Activated B cell treated with CpG ODN at 0.5 μM for 24 hours (primary cell): ENCODE results near the gene ST6GAL2. TPM values are rescaled to one million over a fixed set of nuclear protein-coding genes. Genes with fewer than 3 reads are reported as not detected.

Source experiments
- ATAC-seq: fragments of 200-7000 bp; cut with Tn5 transposase; one replicate; pipeline ENCODE4 v1.10.0; 2021; ENCODE audit warnings: low read depth, mild to moderate bottlenecking, moderate library complexity
- CTCF ChIA-PET: fragments of 350-600 bp; sonication (Branson Sonifier 250); formaldehyde crosslinking; loops from one replicate; lab custom pipeline; 2021; ENCODE audit warnings: antibody characterized with exemption; lab: Charles Lee
- POLR2A ChIA-PET: fragments of 350-600 bp; sonication (Branson Sonifier 250); formaldehyde crosslinking; loops from one replicate; lab custom pipeline; 2021; ENCODE audit warnings: antibody characterized with exemption; lab: Charles Lee
- DNase-seq: peaks from one replicate; pipeline ENCODE4 v3.0.0; 2022
- H3K27ac Mint-ChIP-seq: one replicate; pipeline ENCODE4 v1.8.0; 2020; ENCODE audit warnings: mixed read lengths
- H3K27me3 Mint-ChIP-seq: one replicate; pipeline ENCODE4 v1.8.0; 2021; ENCODE audit warnings: mixed read lengths
- H3K36me3 Mint-ChIP-seq: one replicate; pipeline ENCODE4 v1.8.0; 2021; ENCODE audit warnings: low read depth, mixed read lengths
- H3K4me1 Mint-ChIP-seq: one replicate; pipeline ENCODE4 v1.8.0; 2021; ENCODE audit warnings: mixed read lengths
- H3K4me3 Mint-ChIP-seq: one replicate; pipeline ENCODE4 v1.8.0; 2020; ENCODE audit warnings: mild to moderate bottlenecking, mixed read lengths
- H3K9me3 Mint-ChIP-seq: one replicate; pipeline ENCODE4 v1.8.0; 2020; ENCODE audit warnings: mixed read lengths
- intact Hi-C: fragments of 100-400 bp; cut with micrococcal nuclease; formaldehyde crosslinking; loops from one replicate; pipeline ENCODE4 v1.15.1; 2024
- total RNA-seq: library from RNA; stranded (reverse); gene quantifications from 2 replicates; pipeline ENCODE4 v1.2.3, GENCODE V29; 2022
- TF ChIP-seq, protein P1 (sequence below): fragments of 200-600 bp; IDR thresholded peaks from one replicate; pipeline ENCODE4 v1.8.0; 2022; ENCODE audit warnings: antibody characterized with exemption, mild to moderate bottlenecking

ST6GAL2 gene, protein sequence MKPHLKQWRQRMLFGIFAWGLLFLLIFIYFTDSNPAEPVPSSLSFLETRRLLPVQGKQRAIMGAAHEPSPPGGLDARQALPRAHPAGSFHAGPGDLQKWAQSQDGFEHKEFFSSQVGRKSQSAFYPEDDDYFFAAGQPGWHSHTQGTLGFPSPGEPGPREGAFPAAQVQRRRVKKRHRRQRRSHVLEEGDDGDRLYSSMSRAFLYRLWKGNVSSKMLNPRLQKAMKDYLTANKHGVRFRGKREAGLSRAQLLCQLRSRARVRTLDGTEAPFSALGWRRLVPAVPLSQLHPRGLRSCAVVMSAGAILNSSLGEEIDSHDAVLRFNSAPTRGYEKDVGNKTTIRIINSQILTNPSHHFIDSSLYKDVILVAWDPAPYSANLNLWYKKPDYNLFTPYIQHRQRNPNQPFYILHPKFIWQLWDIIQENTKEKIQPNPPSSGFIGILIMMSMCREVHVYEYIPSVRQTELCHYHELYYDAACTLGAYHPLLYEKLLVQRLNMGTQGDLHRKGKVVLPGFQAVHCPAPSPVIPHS
- not detected in 2 replicates for total RNA-seq

GRCh38 chr2:106885971-106886915 is at the start of gene ST6GAL2:
ST6GAL2 (minus strand) TSS chr2:106886167; CDS start chr2:106843977, 42,190 bp downstream.
- intact Hi-C loops = no loop called here
- Mint-ChIP-seq H3K27ac (no peak within 1 kb of the TSS), H3K4me3 (peak within 1 kb of the TSS; percentile 19), H3K9me3 (no peaks in the 10 kb centered on the region), H3K36me3 (no peaks in the 10 kb centered on the region), H3K27me3 (peaks cover 22% of the 10 kb centered on the region), H3K4me1 (no peaks in the 10 kb centered on the region)
- TF ChIP-seq, protein P1, sequence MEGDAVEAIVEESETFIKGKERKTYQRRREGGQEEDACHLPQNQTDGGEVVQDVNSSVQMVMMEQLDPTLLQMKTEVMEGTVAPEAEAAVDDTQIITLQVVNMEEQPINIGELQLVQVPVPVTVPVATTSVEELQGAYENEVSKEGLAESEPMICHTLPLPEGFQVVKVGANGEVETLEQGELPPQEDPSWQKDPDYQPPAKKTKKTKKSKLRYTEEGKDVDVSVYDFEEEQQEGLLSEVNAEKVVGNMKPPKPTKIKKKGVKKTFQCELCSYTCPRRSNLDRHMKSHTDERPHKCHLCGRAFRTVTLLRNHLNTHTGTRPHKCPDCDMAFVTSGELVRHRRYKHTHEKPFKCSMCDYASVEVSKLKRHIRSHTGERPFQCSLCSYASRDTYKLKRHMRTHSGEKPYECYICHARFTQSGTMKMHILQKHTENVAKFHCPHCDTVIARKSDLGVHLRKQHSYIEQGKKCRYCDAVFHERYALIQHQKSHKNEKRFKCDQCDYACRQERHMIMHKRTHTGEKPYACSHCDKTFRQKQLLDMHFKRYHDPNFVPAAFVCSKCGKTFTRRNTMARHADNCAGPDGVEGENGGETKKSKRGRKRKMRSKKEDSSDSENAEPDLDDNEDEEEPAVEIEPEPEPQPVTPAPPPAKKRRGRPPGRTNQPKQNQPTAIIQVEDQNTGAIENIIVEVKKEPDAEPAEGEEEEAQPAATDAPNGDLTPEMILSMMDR = no peak
- DNase-seq = no peak
- ChIA-PET POLR2A (no interaction called here), CTCF (no interaction called here)
- no peak for ATAC-seq

DNA sequence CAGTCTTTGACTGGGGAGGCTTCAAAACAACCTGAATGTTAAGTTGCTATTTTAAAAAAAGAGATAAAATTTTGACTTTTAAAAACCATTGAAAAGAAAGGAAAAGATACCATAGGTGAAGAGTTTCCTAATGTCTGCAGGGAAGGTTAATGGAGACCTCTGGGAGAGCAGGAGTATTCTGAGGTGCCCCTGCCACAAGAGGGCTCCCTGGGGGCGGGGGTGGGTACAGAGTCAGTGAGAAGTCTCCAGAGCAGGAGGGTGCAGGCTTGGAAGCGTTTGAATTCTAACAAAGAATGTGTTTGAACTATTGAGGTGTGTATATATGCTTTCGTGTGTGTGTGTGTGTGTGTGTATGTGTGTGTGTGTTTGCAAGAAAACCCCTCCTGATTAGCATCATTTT is 46.7 kb upstream of the ST6GAL2 start:
- Mint-ChIP-seq H3K4me3 (no peak overlapping the region), H3K4me1 (no peaks in the 10 kb centered on the region), H3K27ac (no peak overlapping the region), H3K9me3 (no peaks in the 10 kb centered on the region), H3K36me3 (no peaks in the 10 kb centered on the region), H3K27me3 (no peaks in the 10 kb centered on the region)
- ChIA-PET POLR2A (no interaction called here), CTCF (no interaction called here)
- TF ChIP-seq, protein P1 = no peak
- no peak for DNase-seq
- no peak for ATAC-seq
- intact Hi-C loops = no loop called here

DNA sequence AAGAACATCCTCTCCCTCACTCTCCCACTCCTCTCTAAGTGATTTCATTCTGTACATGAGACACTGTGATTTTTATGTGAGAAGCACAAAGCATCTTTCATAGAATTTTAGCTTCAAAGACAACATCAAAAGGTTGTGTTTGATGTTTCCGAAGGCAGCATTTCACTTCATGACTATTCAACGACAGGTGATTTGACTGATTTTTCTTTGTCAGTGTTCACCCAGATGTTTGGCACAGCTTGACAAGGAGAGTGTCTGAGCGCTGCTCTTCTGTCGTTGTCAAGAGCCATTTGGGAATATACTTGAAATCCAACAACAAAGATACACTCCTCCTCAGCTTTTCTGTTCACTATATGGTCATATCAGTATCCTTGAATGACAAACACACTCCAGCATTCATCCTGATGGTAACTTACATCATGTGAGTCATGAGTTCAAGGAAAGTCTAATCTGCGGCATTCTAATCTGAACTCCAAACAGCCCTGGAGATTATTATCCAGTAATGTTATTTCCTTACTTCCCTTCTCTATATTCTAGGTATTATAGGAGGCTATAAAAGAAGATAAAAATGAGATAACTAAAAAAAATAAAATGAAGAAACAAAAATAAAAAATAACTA is 45.9 kb upstream of the ST6GAL2 start:
- CTCF ChIA-PET = no interaction called here
- Mint-ChIP-seq H3K27ac (no peak overlapping the region), H3K9me3 (no peaks in the 10 kb centered on the region), H3K4me1 (no peaks in the 10 kb centered on the region), H3K36me3 (no peaks in the 10 kb centered on the region), H3K4me3 (no peak overlapping the region), H3K27me3 (no peaks in the 10 kb centered on the region)
- TF ChIP-seq, protein P1 = no peak
- POLR2A ChIA-PET = no interaction called here
- intact Hi-C loops = no loop called here
- DNase-seq (no peak), ATAC-seq (no peak)

- Mint-ChIP-seq H3K4me3 (no peak overlapping the region), H3K27ac (no peak overlapping the region), H3K9me3 (peaks cover 15% of the 10 kb centered on the region), H3K4me1 (no peaks in the 10 kb centered on the region), H3K36me3 (no peaks in the 10 kb centered on the region), H3K27me3 (no peaks in the 10 kb centered on the region)
- ChIA-PET CTCF (no interaction called here), POLR2A (no interaction called here)
- ATAC-seq (no peak), DNase-seq (no peak)
- TF ChIP-seq, protein P1 = no peak
- intact Hi-C loops = no loop called here
Measured at GRCh38 chr2:106921451-106921850, 35.5 kb upstream of the ST6GAL2 start.
